Astrocyte (in vitro differentiated cells and primary cell): Measurements from ENCODE around the gene GPR142.
"Not testable (repeated sequence)": the region's sequence is repeated elsewhere in the genome, so short reads cannot be mapped to it uniquely, and the experiment has no call there.

Experiments used
- EZH2 ChIP-seq: IDR thresholded peaks from 2 replicates; pipeline ENCODE4 v1.6.1; 2012; ENCODE audit warnings: mild to moderate bottlenecking, low read length, inconsistent platforms; ENCODE audit not compliant: insufficient read depth
- TF ChIP-seq, protein P1 (sequence below): IDR thresholded peaks from 2 replicates; pipeline ENCODE4 v1.5.1; 2011; ENCODE audit warnings: low read depth, mild to moderate bottlenecking, inconsistent platforms, low read length, moderate library complexity; ENCODE audit not compliant: insufficient read depth

- TF ChIP-seq, protein P1, sequence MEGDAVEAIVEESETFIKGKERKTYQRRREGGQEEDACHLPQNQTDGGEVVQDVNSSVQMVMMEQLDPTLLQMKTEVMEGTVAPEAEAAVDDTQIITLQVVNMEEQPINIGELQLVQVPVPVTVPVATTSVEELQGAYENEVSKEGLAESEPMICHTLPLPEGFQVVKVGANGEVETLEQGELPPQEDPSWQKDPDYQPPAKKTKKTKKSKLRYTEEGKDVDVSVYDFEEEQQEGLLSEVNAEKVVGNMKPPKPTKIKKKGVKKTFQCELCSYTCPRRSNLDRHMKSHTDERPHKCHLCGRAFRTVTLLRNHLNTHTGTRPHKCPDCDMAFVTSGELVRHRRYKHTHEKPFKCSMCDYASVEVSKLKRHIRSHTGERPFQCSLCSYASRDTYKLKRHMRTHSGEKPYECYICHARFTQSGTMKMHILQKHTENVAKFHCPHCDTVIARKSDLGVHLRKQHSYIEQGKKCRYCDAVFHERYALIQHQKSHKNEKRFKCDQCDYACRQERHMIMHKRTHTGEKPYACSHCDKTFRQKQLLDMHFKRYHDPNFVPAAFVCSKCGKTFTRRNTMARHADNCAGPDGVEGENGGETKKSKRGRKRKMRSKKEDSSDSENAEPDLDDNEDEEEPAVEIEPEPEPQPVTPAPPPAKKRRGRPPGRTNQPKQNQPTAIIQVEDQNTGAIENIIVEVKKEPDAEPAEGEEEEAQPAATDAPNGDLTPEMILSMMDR: not testable (repeated sequence)
- not testable (repeated sequence) for TF ChIP-seq EZH2
These were observed 38.0 kb downstream of the GPR142 start for GRCh38 chr17:74405311-74405710.
